Measurements from ENCODE around the gene ANKEF1.

ANKEF1 gene

GRCh38 chr20:10089871-10090587 lies 55.2 kb downstream of the ANKEF1 start:
- DNase-seq (ENCODE audit: low read depth) = no peak

GRCh38 chr20:10090588-10091166 lies 55.9 kb downstream of the ANKEF1 start:
- peak; percentile 55 for DNase-seq (ENCODE audit: low read depth)

- DNase-seq (ENCODE audit: low read depth) = peak; percentile 58
Observed at GRCh38 chr20:10093087-10093591, 58.4 kb downstream of the ANKEF1 start.

- peak; percentile 43 for DNase-seq (ENCODE audit: low read depth)
Observed at GRCh38 chr20:10094566-10095173, 59.9 kb downstream of the ANKEF1 start.

GRCh38 chr20:10096790-10097189 lies 62.0 kb downstream of the ANKEF1 start:
- DNase-seq (ENCODE audit: low read depth) = no peak

GRCh38 chr20:10105046-10105445 lies 70.3 kb downstream of the ANKEF1 start:
- no peak for DNase-seq (ENCODE audit: low read depth)
